ENCODE measurements around the gene THNSL1. TPM values are rescaled to one million over a fixed set of nuclear protein-coding genes. Genes with fewer than 3 reads are reported as not detected.

Gene THNSL1
- total RNA-seq, 3 donors from 2014 or later = 2.2 to 3.7 (median 3.2) TPM

- H3K4me3 ChIP-seq = no peak overlapping the region
- intact Hi-C loops (cut with DNase I, micrococcal nuclease) = no loop called here
- ATAC-seq (peak; percentile 16), DNase-seq (no peak)
- TF ChIP-seq CTCF (IDR thresholded peaks at IDR 0.05) = no peak
- H3K9me3 ChIP-seq = no peaks in the 10 kb centered on the region
- H3K4me1 ChIP-seq (ENCODE audit: low read depth) = peaks cover 6% of the 10 kb centered on the region
- H3K36me3 ChIP-seq (ENCODE audit: low read depth) = no peaks in the 10 kb centered on the region
These were observed 31.3 kb downstream of the THNSL1 start for GRCh38 chr10:25047591-25048301.

DNA sequence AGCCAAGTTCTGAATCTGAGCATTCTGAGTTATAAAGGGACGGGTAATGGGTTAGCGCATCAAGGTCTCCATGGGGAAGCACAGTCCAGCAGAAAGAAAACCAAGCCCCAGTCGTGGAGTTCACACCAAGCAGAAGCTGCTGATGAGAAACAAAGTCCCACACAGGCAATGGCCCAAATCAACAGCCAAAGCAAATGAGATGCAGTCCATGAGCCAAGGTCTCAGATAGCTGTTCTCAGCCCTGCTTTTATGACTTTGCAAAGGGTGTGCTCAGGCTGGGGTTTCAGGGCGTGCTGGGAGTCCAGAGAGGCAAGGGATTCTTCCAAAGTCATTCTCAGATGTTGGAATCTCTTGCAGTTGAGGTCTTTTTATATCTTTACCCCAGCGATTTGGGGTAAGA, 32.0 kb downstream of the THNSL1 start:
- H3K36me3 ChIP-seq (ENCODE audit: low read depth) = no peaks in the 10 kb centered on the region
- ATAC-seq (peak; percentile 98), DNase-seq (peak in 2 of 3 donors; percentile 43 to 50)
- peaks cover 6% of the 10 kb centered on the region for H3K4me1 ChIP-seq (ENCODE audit: low read depth)
- TF ChIP-seq CTCF (IDR thresholded peaks at IDR 0.05) = no peak
- intact Hi-C loops (cut with DNase I, micrococcal nuclease) = no loop called here
- no peaks in the 10 kb centered on the region for H3K9me3 ChIP-seq
- no peak overlapping the region for H3K4me3 ChIP-seq

- intact Hi-C loops (cut with DNase I, micrococcal nuclease) = no loop called here
- no peaks in the 10 kb centered on the region for H3K9me3 ChIP-seq
- H3K4me3 ChIP-seq = no peak overlapping the region
- ATAC-seq (no peak), DNase-seq (no peak)
- TF ChIP-seq CTCF (IDR thresholded peaks at IDR 0.05) = no peak
- no peaks in the 10 kb centered on the region for H3K36me3 ChIP-seq (ENCODE audit: low read depth)
- peaks cover 6% of the 10 kb centered on the region for H3K4me1 ChIP-seq (ENCODE audit: low read depth)
These were observed 33.6 kb downstream of the THNSL1 start for GRCh38 chr10:25049966-25050365.

GRCh38 chr10:25050402-25050801, 34.0 kb downstream of the THNSL1 start:
- Histone ChIP-seq H3K4me1 (ENCODE audit: low read depth) (peaks cover 6% of the 10 kb centered on the region), H3K9me3 (no peaks in the 10 kb centered on the region), H3K4me3 (no peak overlapping the region), H3K36me3 (ENCODE audit: low read depth) (no peaks in the 10 kb centered on the region)
- no peak for TF ChIP-seq CTCF (IDR thresholded peaks at IDR 0.05)
- no peak for DNase-seq
- no peak for ATAC-seq
- intact Hi-C loops (cut with DNase I, micrococcal nuclease) = no loop called here

GRCh38 chr10:25052012-25052411, 35.6 kb downstream of the THNSL1 start:
- H3K4me3 ChIP-seq = no peak overlapping the region
- no peak for TF ChIP-seq CTCF (IDR thresholded peaks at IDR 0.05)
- ATAC-seq = no peak
- H3K4me1 ChIP-seq (ENCODE audit: low read depth) = peaks cover 6% of the 10 kb centered on the region
- H3K36me3 ChIP-seq (ENCODE audit: low read depth) = no peaks in the 10 kb centered on the region
- intact Hi-C loops (cut with DNase I, micrococcal nuclease) = no loop called here
- DNase-seq = no peak
- no peaks in the 10 kb centered on the region for H3K9me3 ChIP-seq

All from mucosa of descending colon (tissue), 3 donors.